ENCODE data around the gene ABTB2.

- TF ChIP-seq CTCF (IDR thresholded peaks at IDR 0.05), result no peak
- no peak for TF ChIP-seq POLR2A (IDR thresholded peaks at IDR 0.05)
These were observed 96.0 kb downstream of the ABTB2 start for GRCh38 chr11:34261820-34262219.

All from body of pancreas (tissue), 4 donors.